ENCODE measurements around the gene TCF12. TPM values are rescaled to one million over a fixed set of nuclear protein-coding genes. Genes with fewer than 3 reads are reported as not detected.

The TCF12 gene
- total RNA-seq, 4 donors from 2014 or later = 105 to 446 (median 180) TPM

GRCh38 chr15:56877255-56877970, 41.0 kb upstream of the TCF12 start:
- Histone ChIP-seq H3K9me3 (no peaks in the 10 kb centered on the region), H3K27ac (no peak overlapping the region), H3K4me3 (no peak overlapping the region), H3K36me3 (no peaks in the 10 kb centered on the region), H3K27me3 (no peaks in the 10 kb centered on the region), H3K4me1 (peaks cover 0 to 5% (median 0%) of the 10 kb centered on the region in 4 donors)
- intact Hi-C loops (cut with DNase I; ENCODE audit: low total_unique reads) = loop anchor here (10.0 kb wide), 1 partner anchor 53 kb away; no protein-coding TSS in a partner anchor
- no peak for TF ChIP-seq POLR2A (IDR thresholded peaks at IDR 0.05)
- no peak for TF ChIP-seq EP300 (IDR thresholded peaks at IDR 0.05; ENCODE audit: low read depth)
- TF ChIP-seq POLR2AphosphoS5 (IDR thresholded peaks at IDR 0.05) = no peak
- TF ChIP-seq, protein P1, sequence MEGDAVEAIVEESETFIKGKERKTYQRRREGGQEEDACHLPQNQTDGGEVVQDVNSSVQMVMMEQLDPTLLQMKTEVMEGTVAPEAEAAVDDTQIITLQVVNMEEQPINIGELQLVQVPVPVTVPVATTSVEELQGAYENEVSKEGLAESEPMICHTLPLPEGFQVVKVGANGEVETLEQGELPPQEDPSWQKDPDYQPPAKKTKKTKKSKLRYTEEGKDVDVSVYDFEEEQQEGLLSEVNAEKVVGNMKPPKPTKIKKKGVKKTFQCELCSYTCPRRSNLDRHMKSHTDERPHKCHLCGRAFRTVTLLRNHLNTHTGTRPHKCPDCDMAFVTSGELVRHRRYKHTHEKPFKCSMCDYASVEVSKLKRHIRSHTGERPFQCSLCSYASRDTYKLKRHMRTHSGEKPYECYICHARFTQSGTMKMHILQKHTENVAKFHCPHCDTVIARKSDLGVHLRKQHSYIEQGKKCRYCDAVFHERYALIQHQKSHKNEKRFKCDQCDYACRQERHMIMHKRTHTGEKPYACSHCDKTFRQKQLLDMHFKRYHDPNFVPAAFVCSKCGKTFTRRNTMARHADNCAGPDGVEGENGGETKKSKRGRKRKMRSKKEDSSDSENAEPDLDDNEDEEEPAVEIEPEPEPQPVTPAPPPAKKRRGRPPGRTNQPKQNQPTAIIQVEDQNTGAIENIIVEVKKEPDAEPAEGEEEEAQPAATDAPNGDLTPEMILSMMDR (IDR thresholded peaks at IDR 0.05) = no peak
- DNase-seq = no peak
- in situ Hi-C loops (cut with MboI; ENCODE audit: low pct_ligation_motif_present in 1 of 4, low pct_unique_long_range_greater_than_20kb in 1 of 4, low sequenced_read_pairs in 3 of 4) = loop anchor here in 3 of 4 donors (10.0 to 25.0 kb wide), 3 partner anchors 373 to 435 kb away; no protein-coding TSS in a partner anchor
- WGBS, 2 donors (ENCODE audit: low coverage in 1 of 2) = 86 to 88% methylated on average over 3 to 8 of the region's 8 CpGs

GRCh38 chr15:56879502-56879901, 38.9 kb upstream of the TCF12 start:
- 50 to 52% methylated on average over 1 to 2 of the region's 2 CpGs for WGBS, 2 donors (ENCODE audit: low coverage in 1 of 2)
- Histone ChIP-seq H3K36me3 (no peaks in the 10 kb centered on the region), H3K9me3 (no peaks in the 10 kb centered on the region), H3K4me3 (no peak overlapping the region), H3K27ac (no peak overlapping the region), H3K4me1 (peaks cover 0 to 5% (median 0%) of the 10 kb centered on the region in 4 donors), H3K27me3 (no peaks in the 10 kb centered on the region)
- no peak for DNase-seq
- intact Hi-C loops (cut with DNase I; ENCODE audit: low total_unique reads) (loop anchor here (10.0 kb wide), 1 partner anchor 55 kb away; no protein-coding TSS in a partner anchor), in situ Hi-C loops (cut with MboI; ENCODE audit: low pct_ligation_motif_present in 1 of 4, low pct_unique_long_range_greater_than_20kb in 1 of 4, low sequenced_read_pairs in 3 of 4) (loop anchor here in 3 of 4 donors (10.0 to 25.0 kb wide), 3 partner anchors 375 to 433 kb away; no protein-coding TSS in a partner anchor)
- TF ChIP-seq POLR2AphosphoS5 (IDR thresholded peaks at IDR 0.05) (no peak), POLR2A (IDR thresholded peaks at IDR 0.05) (no peak), EP300 (IDR thresholded peaks at IDR 0.05; ENCODE audit: low read depth) (no peak)
- TF ChIP-seq, protein P1 (IDR thresholded peaks at IDR 0.05) = no peak

GRCh38 chr15:56883088-56883487, 35.4 kb upstream of the TCF12 start:
- Histone ChIP-seq H3K4me1 (peaks cover 9 to 18% (median 13%) of the 10 kb centered on the region in 4 donors), H3K36me3 (no peaks in the 10 kb centered on the region), H3K9me3 (no peaks in the 10 kb centered on the region), H3K27ac (no peak overlapping the region), H3K4me3 (no peak overlapping the region), H3K27me3 (no peaks in the 10 kb centered on the region)
- TF ChIP-seq POLR2AphosphoS5 (IDR thresholded peaks at IDR 0.05) (no peak), EP300 (IDR thresholded peaks at IDR 0.05; ENCODE audit: low read depth) (no peak), POLR2A (IDR thresholded peaks at IDR 0.05) (no peak)
- TF ChIP-seq, protein P1 (IDR thresholded peaks at IDR 0.05) = no peak
- in situ Hi-C loops (cut with MboI; ENCODE audit: low pct_ligation_motif_present in 1 of 4, low pct_unique_long_range_greater_than_20kb in 1 of 4, low sequenced_read_pairs in 3 of 4) = loop anchor here in 1 of 4 donors (25.0 kb wide), 1 partner anchor 429 kb away; no protein-coding TSS in a partner anchor
- intact Hi-C loops (cut with DNase I; ENCODE audit: low total_unique reads) = no loop called here
- 76 to 79% methylated on average over 3 to 4 of the region's 4 CpGs for WGBS, 2 donors (ENCODE audit: low coverage in 1 of 2)
- DNase-seq = no peak

DNA sequence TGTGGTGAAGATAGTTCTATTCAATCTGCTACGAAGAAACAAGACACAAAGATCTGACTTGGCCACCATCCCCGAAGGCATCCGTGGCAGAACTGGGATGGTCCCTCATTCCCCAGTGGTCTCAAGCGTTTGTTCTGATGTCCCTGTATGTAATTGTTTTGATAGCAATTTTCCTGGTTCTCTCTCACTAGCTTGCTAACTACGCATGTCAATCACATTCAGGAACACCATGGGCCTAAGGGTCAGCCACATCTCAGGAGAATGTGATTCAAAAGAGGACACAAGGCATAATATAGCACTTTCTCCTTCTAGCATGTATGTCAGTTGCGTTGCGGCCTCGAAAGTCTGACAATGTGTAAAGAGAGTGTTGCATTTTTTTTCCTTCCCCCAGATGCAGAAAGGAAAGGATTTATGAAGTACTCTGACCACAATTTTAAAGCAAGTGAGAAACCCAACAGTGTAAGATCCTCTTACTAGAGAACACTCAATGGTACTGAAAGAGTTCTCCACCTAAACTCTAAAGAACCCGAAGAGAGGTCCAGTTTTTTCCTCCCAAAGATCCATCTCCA, 32.0 kb upstream of the TCF12 start:
- in situ Hi-C loops (cut with MboI; ENCODE audit: low pct_ligation_motif_present in 1 of 4, low pct_unique_long_range_greater_than_20kb in 1 of 4, low sequenced_read_pairs in 3 of 4) = loop anchor here in 1 of 4 donors (25.0 kb wide), 1 partner anchor 426 kb away; no protein-coding TSS in a partner anchor
- TF ChIP-seq EP300 (IDR thresholded peaks at IDR 0.05; ENCODE audit: low read depth) (no peak), POLR2AphosphoS5 (IDR thresholded peaks at IDR 0.05) (no peak), POLR2A (IDR thresholded peaks at IDR 0.05) (no peak)
- TF ChIP-seq, protein P1 (IDR thresholded peaks at IDR 0.05) = no peak
- no peak for DNase-seq
- peak overlapping the region; percentile 15 to 67 (median 65) for H3K4me3 ChIP-seq
- H3K27me3 ChIP-seq = no peaks in the 10 kb centered on the region
- no peaks in the 10 kb centered on the region for H3K36me3 ChIP-seq
- peak overlapping the region; percentile 97 to 99 (median 98) for H3K27ac ChIP-seq
- H3K4me1 ChIP-seq = peaks cover 11 to 22% (median 17%) of the 10 kb centered on the region in 4 donors
- 53 to 58% methylated on average over 9 of the region's 9 CpGs for WGBS, 2 donors (ENCODE audit: low coverage in 1 of 2)
- no peaks in the 10 kb centered on the region for H3K9me3 ChIP-seq
- intact Hi-C loops (cut with DNase I; ENCODE audit: low total_unique reads) = loop anchor here (2.0 kb wide), 1 partner anchor 32 kb away; the partner anchor contains the start of gene TCF12

Measured in transverse colon (tissue), 4 donors.